Measurements from ENCODE around the gene TRAPPC6A. TPM values are rescaled to one million over a fixed set of nuclear protein-coding genes. Genes with fewer than 3 reads are reported as not detected.
A peak's percentile ranks its signal among the peaks of the same experiment; 100 is the strongest.

TRAPPC6A gene
- total RNA-seq, 1 experiment from 2014 or later, result 26.9 TPM

DNA sequence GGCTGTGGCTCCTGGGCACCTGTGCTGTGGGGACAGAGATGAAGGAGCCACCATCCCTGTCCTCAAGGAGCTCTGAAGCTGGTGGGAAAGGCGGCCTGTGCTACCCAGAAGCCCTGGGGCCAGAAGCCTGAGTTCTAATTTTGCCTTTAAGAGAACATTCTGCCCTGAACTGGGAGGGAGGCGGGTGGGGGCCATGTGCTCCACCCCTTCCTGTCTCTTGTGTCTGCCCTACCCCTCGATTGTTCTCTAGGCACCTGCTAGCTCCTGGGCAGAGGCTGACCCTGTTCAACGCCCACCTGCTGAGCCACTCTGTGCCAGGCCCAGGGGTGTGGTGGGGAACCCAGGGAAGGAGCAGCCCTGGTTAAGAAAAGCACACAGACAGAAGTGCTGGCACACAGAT, 5.9 kb downstream of the TRAPPC6A start:
- no peak for DNase-seq (ENCODE audit: low read depth, low spot score)
- no peaks in the 10 kb centered on the region for H3K9me2 ChIP-seq (ENCODE audit: insufficient read depth)
- BruUV-seq (replicated peaks), result no TSS peak
- H3K4me2 ChIP-seq (ENCODE audit: low read length), result no peak overlapping the region
- H3K36me3 ChIP-seq (ENCODE audit: control insufficient read depth in 1 of 2, insufficient read depth in 2 of 2, low read length in 2 of 2), result no peaks in the 10 kb centered on the region
- no peaks in the 10 kb centered on the region for H3K79me2 ChIP-seq (ENCODE audit: insufficient read depth, low read length)
- H2AFZ ChIP-seq (ENCODE audit: low read depth, low read length, poor library complexity, severe bottlenecking), result no peak overlapping the region
- H3K4me1 ChIP-seq (ENCODE audit: control insufficient read depth in 1 of 2, insufficient read depth in 2 of 2, low read length in 2 of 2), result peaks cover 4 to 18% of the 10 kb centered on the region in 2 experiments; a peak in 2 of 4 replicates
- no peak for ATAC-seq
- ChIA-PET CTCF (no interaction called here), POLR2A (no interaction called here), RAD21 (ENCODE audit: low non-redundant PET in 1 of 2, low total read pairs in 2 of 2, uncharacterized antibody in 2 of 2, unreplicated experiment in 2 of 2) (no interaction called here)
- intact Hi-C loops (cut with micrococcal nuclease), result loop anchor here (10.0 kb wide), 1 partner anchor 77 kb away; the partner anchor contains the start of gene PPP1R37
- no peaks in the 10 kb centered on the region for H3K27me3 ChIP-seq (ENCODE audit: insufficient read depth, low read length)
- no peak overlapping the region for H3K27ac ChIP-seq (ENCODE audit: low read depth, low read length)
- H4K20me1 ChIP-seq (ENCODE audit: insufficient read depth), result no peaks in the 10 kb centered on the region
- H3K9me3 ChIP-seq (ENCODE audit: control insufficient read depth in 1 of 2, insufficient read depth in 1 of 2, low read depth in 1 of 2, low read length in 2 of 2), result no peaks in the 10 kb centered on the region
- 0 out of 2 replicates have a peak overlapping the region, but pooled peaks have one; percentile 14 for H3K9ac ChIP-seq (ENCODE audit: low read length)
- no peak for TF ChIP-seq CEBPB (IDR thresholded peaks at IDR 0.05; ENCODE audit: low read depth)
- no peak for TF ChIP-seq ELF1 (IDR thresholded peaks at IDR 0.05; ENCODE audit: borderline replicate concordance, low read depth)
- TF ChIP-seq ZNF274 (IDR thresholded peaks at IDR 0.05; ENCODE audit: low read depth, low read length), result no peak
- TF ChIP-seq, protein P1, sequence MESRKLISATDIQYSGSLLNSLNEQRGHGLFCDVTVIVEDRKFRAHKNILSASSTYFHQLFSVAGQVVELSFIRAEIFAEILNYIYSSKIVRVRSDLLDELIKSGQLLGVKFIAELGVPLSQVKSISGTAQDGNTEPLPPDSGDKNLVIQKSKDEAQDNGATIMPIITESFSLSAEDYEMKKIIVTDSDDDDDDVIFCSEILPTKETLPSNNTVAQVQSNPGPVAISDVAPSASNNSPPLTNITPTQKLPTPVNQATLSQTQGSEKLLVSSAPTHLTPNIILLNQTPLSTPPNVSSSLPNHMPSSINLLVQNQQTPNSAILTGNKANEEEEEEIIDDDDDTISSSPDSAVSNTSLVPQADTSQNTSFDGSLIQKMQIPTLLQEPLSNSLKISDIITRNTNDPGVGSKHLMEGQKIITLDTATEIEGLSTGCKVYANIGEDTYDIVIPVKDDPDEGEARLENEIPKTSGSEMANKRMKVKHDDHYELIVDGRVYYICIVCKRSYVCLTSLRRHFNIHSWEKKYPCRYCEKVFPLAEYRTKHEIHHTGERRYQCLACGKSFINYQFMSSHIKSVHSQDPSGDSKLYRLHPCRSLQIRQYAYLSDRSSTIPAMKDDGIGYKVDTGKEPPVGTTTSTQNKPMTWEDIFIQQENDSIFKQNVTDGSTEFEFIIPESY (IDR thresholded peaks at IDR 0.05; ENCODE audit: extremely low read depth, insufficient replicate concordance, low read length), result no peak
- TF ChIP-seq SP1 (IDR thresholded peaks at IDR 0.05; ENCODE audit: low read depth), result no peak
- TF ChIP-seq TCF7L2 (IDR thresholded peaks at IDR 0.05; ENCODE audit: borderline replicate concordance, extremely low read depth, insufficient read depth, insufficient read length), result no peak
- no peak for TF ChIP-seq EZH2phosphoT487 (IDR thresholded peaks at IDR 0.05; ENCODE audit: borderline replicate concordance)
- no peak for TF ChIP-seq SRF (IDR thresholded peaks at IDR 0.05; ENCODE audit: low read depth)
- no peak for TF ChIP-seq POLR2A (IDR thresholded peaks at IDR 0.05; ENCODE audit: borderline replicate concordance, extremely low read depth, insufficient read depth, insufficient read length)
- TF ChIP-seq, protein P2, sequence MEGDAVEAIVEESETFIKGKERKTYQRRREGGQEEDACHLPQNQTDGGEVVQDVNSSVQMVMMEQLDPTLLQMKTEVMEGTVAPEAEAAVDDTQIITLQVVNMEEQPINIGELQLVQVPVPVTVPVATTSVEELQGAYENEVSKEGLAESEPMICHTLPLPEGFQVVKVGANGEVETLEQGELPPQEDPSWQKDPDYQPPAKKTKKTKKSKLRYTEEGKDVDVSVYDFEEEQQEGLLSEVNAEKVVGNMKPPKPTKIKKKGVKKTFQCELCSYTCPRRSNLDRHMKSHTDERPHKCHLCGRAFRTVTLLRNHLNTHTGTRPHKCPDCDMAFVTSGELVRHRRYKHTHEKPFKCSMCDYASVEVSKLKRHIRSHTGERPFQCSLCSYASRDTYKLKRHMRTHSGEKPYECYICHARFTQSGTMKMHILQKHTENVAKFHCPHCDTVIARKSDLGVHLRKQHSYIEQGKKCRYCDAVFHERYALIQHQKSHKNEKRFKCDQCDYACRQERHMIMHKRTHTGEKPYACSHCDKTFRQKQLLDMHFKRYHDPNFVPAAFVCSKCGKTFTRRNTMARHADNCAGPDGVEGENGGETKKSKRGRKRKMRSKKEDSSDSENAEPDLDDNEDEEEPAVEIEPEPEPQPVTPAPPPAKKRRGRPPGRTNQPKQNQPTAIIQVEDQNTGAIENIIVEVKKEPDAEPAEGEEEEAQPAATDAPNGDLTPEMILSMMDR (IDR thresholded peaks at IDR 0.05 in 2 of 3, conservative IDR thresholded peaks at IDR 0.05 in 1 of 3; ENCODE audit: borderline replicate concordance in 1 of 3, insufficient read depth in 1 of 3, low read depth in 2 of 3, low read length in 2 of 3), result no peak
- no peak overlapping the region for H3K4me3 ChIP-seq (replicated peaks in 1 of 2; ENCODE audit: low read depth in 1 of 2, low read length in 2 of 2)
